Lower leg skin (tissue), 4 donors: Measurements from ENCODE around the gene PTEN. TPM values are rescaled to one million over a fixed set of nuclear protein-coding genes. Genes with fewer than 3 reads are reported as not detected.

Experiments used
- DNase-seq, 2 donors: peaks; one replicate each; pipeline ENCODE4 v3.0.0-alpha.2; 2019; ENCODE audit warnings: low spot score in 2 of 2
- H3K4me3 ChIP-seq: fragments of 200-600 bp; sonication (generic); 2 replicates; pipeline ENCODE4 v1.5.1; 2017; ENCODE audit warnings: mild to moderate bottlenecking, low read depth; ENCODE audit not compliant: poor library complexity, severe bottlenecking
- POLR2A ChIP-seq, 2 donors: fragments of 450-650 bp; IDR thresholded peaks; one replicate each; pipeline ENCODE4 v1.6.1; 2016 to 2017; ENCODE audit warnings: antibody characterized with exemption in 2 of 2, mild to moderate bottlenecking in 1 of 2, moderate library complexity in 1 of 2
- WGBS, 2 donors: methylation state at CpG; one replicate each; pipeline ENCODE4 v1.1.5; 2018; 5-methylcytosine and 5-hydroxymethylcytosine counted together
- intact Hi-C: fragments of 100-400 bp; cut with DNase I; formaldehyde crosslinking; loops from one replicate; pipeline ENCODE4 v1.15.0; 2023; ENCODE audit warnings: low total_unique reads
- total RNA-seq, 4 donors: library from RNA; depleted of rRNA; stranded (reverse); fragments of >200 nt; gene quantifications; one replicate each; pipeline ENCODE4 v1.1.0, GENCODE V29; 2016
- TF ChIP-seq, protein P1 (sequence below), 3 donors: fragments of 450-650 bp; IDR thresholded peaks; one replicate each; pipeline ENCODE4 v1.5.1; 2016; ENCODE audit warnings: antibody characterized with exemption in 3 of 3, mild to moderate bottlenecking in 3 of 3, moderate library complexity in 2 of 3

Gene PTEN
- total RNA-seq, 4 donors from 2014 or later: 54.8 to 87.4 (median 68.8) TPM

- 33 to 36% methylated on average over 2 of the region's 2 CpGs for WGBS, 2 donors
- intact Hi-C loops: no loop called here
- H3K4me3 ChIP-seq: no peak overlapping the region
- no peak for DNase-seq
- no peak for TF ChIP-seq POLR2A (IDR thresholded peaks at IDR 0.05)
- TF ChIP-seq, protein P1, sequence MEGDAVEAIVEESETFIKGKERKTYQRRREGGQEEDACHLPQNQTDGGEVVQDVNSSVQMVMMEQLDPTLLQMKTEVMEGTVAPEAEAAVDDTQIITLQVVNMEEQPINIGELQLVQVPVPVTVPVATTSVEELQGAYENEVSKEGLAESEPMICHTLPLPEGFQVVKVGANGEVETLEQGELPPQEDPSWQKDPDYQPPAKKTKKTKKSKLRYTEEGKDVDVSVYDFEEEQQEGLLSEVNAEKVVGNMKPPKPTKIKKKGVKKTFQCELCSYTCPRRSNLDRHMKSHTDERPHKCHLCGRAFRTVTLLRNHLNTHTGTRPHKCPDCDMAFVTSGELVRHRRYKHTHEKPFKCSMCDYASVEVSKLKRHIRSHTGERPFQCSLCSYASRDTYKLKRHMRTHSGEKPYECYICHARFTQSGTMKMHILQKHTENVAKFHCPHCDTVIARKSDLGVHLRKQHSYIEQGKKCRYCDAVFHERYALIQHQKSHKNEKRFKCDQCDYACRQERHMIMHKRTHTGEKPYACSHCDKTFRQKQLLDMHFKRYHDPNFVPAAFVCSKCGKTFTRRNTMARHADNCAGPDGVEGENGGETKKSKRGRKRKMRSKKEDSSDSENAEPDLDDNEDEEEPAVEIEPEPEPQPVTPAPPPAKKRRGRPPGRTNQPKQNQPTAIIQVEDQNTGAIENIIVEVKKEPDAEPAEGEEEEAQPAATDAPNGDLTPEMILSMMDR (IDR thresholded peaks at IDR 0.05): no peak
Measured at GRCh38 chr10:87961314-87961713, 97.9 kb downstream of the PTEN start.

- TF ChIP-seq, protein P1 (IDR thresholded peaks at IDR 0.05): no peak
- TF ChIP-seq POLR2A (IDR thresholded peaks at IDR 0.05): no peak
- H3K4me3 ChIP-seq: no peak overlapping the region
- 58 to 71% methylated on average over 2 of the region's 2 CpGs for WGBS, 2 donors
- intact Hi-C loops: no loop called here
- DNase-seq: no peak
Measured at GRCh38 chr10:87966459-87966858, 103.0 kb downstream of the PTEN start.

DNA sequence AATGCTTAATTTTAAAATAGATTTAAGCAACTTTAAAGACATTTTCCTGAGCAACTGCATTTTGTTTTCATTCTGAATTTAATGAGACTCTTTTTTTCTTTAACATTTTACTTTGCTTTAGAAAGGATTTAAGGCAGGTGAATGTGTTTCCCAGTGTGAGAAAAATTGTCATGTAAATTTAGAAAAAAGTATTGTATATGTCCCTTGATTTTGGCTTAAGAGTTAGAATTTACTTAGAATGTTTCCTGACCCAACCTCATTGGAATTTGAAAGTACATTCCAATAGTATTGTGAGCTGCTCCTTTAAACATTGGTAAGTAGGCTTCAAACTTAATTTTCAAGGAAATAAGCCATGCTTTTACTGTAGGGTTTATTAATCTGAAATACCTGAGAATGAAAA is 110.2 kb downstream of the PTEN start:
- DNase-seq: no peak
- intact Hi-C loops: loop anchor here (2.0 kb wide), 1 partner anchor 19 kb away; no protein-coding TSS in a partner anchor
- H3K4me3 ChIP-seq: no peak overlapping the region
- no peak for TF ChIP-seq POLR2A (IDR thresholded peaks at IDR 0.05)

DNA sequence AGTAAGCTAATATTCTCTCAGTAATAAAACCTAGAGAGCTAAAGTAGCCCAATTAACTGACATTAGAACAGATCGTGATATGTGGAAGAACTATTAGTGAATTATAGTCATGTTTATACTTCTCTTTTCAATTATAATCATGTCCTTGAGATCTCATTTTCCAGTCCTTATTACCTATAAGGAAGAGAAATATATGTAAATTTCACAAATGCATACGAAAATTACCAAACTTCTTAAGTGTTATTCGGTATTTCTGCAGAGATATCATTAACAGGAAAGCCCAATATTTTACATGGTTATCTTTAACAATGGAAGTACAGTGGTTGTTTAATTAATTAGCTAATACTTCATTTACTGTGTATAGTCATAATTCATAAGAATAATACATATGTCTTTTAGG is 110.7 kb downstream of the PTEN start:
- DNase-seq: no peak
- TF ChIP-seq POLR2A (IDR thresholded peaks at IDR 0.05): no peak
- TF ChIP-seq, protein P1 (IDR thresholded peaks at IDR 0.05): no peak
- intact Hi-C loops: loop anchor here (2.0 kb wide), 1 partner anchor 19 kb away; no protein-coding TSS in a partner anchor
- no peak overlapping the region for H3K4me3 ChIP-seq
- WGBS, 2 donors: 81 to 88% methylated on average over 3 of the region's 3 CpGs

DNA sequence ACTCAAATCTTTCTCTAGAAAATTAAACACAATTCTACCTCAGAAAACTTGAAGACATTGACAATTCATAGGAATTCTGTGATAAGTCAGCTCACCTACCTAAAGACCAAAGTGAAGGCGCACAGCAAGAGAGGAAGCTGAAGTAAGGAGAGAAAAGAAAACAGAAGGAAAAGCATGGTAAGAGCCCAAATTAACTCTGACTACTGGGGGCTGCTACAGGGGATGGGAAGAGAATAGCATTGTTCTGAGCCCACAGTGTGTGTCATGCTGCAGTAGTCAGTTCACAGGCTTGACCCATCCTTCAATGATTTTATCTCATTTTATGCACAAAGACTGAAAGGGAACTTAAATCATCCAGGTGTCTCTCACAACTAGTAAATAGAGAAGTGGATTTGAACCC is 111.3 kb downstream of the PTEN start:
- WGBS, 2 donors: 91 to 96% methylated on average over 1 of the region's 1 CpG
- DNase-seq: no peak
- H3K4me3 ChIP-seq: no peak overlapping the region
- intact Hi-C loops: loop anchor here (2.0 kb wide), 1 partner anchor 20 kb away; no protein-coding TSS in a partner anchor
- TF ChIP-seq, protein P1 (IDR thresholded peaks at IDR 0.05): no peak

DNA sequence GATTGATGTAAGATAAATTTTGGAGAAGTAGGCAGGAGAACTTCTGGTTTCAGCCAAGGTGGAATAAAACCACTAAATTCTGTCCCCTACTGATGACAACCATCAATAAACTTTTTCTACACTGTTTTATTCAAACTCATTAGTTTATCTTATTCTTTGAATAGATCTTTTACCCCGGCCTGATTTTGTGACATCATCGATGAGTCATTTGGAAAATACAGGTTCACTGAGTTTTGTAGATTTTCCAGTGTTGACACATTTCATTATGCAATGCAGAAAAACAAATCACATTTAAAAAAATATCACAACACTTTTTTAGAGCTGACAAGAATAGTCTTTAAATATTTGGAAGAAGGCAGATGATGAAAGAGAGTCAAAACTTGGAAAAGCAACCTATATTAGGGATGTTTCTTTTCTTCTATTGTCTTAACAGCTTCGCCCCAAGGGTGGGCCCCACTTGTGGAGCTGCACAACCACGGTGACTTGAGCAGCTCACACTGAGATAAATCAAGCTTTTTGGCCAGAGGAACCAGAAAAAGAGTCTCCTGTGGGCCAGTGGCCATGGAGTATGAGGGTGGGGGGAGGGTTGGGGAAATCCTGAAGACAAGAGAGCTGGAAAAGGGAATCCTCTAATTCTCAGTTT is 112.8 kb downstream of the PTEN start:
- no peak for DNase-seq
- no peak for TF ChIP-seq POLR2A (IDR thresholded peaks at IDR 0.05)
- TF ChIP-seq, protein P1 (IDR thresholded peaks at IDR 0.05): no peak
- WGBS, 2 donors: 63 to 66% methylated on average over 4 of the region's 4 CpGs
- intact Hi-C loops: no loop called here
- no peak overlapping the region for H3K4me3 ChIP-seq
